ENCODE measurements around the gene ATP2B2. TPM values are rescaled to one million over a fixed set of nuclear protein-coding genes. Genes with fewer than 3 reads are reported as not detected.

Gene ATP2B2
- polyA plus RNA-seq, 2 of the 4 experiments (the other 2 are of a cell fraction), result 0.03 to 0.04 TPM

DNA sequence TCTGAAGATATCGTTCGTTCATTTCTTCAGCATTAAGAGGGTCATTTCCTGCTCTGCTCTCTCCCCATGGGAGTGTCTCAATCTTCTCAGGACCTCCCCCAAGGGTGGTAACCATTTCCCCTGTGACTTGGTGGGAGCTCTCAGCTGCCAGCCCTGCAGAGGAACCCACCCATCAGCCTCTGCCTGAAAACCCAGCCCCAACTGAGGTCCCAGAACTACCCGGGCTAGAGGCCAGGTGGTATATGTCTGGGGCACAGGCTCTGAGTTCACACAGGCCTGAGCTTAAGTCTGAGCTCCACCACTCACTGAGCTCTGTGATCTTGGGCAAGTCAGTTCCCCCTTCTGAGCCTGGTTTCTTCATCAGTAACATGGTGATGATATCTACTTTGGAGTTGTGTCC is 10.0 kb upstream of the ATP2B2 start:
- CTCF ChIA-PET, result interaction anchor here (0.9 to 1.4 kb wide), 2 partner anchors 8 to 19 kb away, joined by 3 read pairs; no protein-coding TSS in a partner anchor

DNA sequence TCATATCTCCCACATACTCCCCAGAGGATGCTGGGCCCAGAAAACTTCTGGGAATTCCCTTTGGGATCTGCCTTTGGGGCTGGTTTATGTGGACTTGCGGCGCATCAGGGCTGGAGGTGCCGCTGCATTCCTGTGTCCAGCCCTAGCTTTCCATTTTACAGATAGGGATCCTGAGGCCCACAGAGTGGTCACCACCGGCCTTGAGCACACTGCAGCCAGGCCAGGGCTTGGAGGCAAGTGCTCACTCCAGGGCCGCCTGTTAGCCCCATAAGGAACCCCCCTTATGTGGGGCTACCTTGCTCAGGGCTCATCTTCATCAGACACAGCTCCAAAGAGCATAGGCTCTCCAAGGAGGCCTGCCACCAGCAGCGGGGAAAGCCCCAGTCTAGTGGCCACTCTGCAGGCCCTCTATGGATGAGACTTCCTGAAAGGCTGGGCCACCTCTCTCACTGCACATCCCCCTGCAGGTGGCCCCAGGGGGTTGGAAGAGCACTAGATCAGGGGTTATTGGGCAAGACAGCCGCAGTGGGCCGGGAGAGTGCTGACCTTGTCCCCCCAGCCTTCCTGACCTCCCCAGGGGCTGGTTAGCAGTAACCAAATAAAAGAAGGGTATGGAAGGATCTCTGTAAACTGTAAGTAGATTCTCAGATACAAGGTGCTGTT is 9.2 kb upstream of the ATP2B2 start:
- ChIA-PET CTCF (interaction anchor here (0.5 to 1.4 kb wide), 2 partner anchors 9 to 24 kb away, joined by 3 read pairs; no protein-coding TSS in a partner anchor), POLR2A (no interaction called here)
- no peaks in the 10 kb centered on the region for H3K9me3 ChIP-seq
- H3K4me2 ChIP-seq, result no peak overlapping the region
- 55% methylated on average over 5 of the region's 8 CpGs for WGBS (ENCODE audit: missing lambda C conversion rate)
- no peak overlapping the region for H3K4me3 ChIP-seq
- peaks cover 9% of the 10 kb centered on the region; the same call in 2 of the 3 replicates for H3K4me1 ChIP-seq
- FAIRE-seq, result no peak
- no peak overlapping the region for H3K27ac ChIP-seq
- no peak for ATAC-seq
- TF ChIP-seq ZFP36 (IDR thresholded peaks at IDR 0.05; ENCODE audit: borderline replicate concordance, partially characterized antibody) (no peak), RAD21 (conservative IDR thresholded peaks at IDR 0.05 in 1 of 2, IDR thresholded peaks at IDR 0.05 in 1 of 2) (no peak), NFE2L2 (conservative IDR thresholded peaks at IDR 0.05; ENCODE audit: low read length) (no peak), RARB (CRISPR knock-in tag; IDR thresholded peaks at IDR 0.05) (no peak), NPAS2 (CRISPR knock-in tag; IDR thresholded peaks at IDR 0.05; ENCODE audit: borderline replicate concordance) (no peak), KDM5A (IDR thresholded peaks at IDR 0.05) (no peak), ESRRA (IDR thresholded peaks at IDR 0.05; ENCODE audit: borderline replicate concordance, low read length) (no peak), CBX8 (IDR thresholded peaks at IDR 0.05) (no peak), FOXS1 (CRISPR knock-in tag; IDR thresholded peaks at IDR 0.05) (no peak), EP300 (IDR thresholded peaks at IDR 0.05) (no peak), MAZ (IDR thresholded peaks at IDR 0.05; ENCODE audit: borderline replicate concordance, low read depth, low read length) (no peak), CHD2 (IDR thresholded peaks at IDR 0.05; ENCODE audit: low read length, partially characterized antibody) (no peak), CBX2 (IDR thresholded peaks at IDR 0.05; ENCODE audit: borderline replicate concordance, low read depth) (no peak), HOXB5 (CRISPR knock-in tag; IDR thresholded peaks at IDR 0.05) (no peak), CHD4 (IDR thresholded peaks at IDR 0.05; ENCODE audit: borderline replicate concordance) (no peak), JUN (IDR thresholded peaks at IDR 0.05) (no peak), ZC3H11A (IDR thresholded peaks at IDR 0.05) (no peak), HOXA7 (CRISPR knock-in tag; IDR thresholded peaks at IDR 0.05) (no peak)
- TF ChIP-seq, protein P1, sequence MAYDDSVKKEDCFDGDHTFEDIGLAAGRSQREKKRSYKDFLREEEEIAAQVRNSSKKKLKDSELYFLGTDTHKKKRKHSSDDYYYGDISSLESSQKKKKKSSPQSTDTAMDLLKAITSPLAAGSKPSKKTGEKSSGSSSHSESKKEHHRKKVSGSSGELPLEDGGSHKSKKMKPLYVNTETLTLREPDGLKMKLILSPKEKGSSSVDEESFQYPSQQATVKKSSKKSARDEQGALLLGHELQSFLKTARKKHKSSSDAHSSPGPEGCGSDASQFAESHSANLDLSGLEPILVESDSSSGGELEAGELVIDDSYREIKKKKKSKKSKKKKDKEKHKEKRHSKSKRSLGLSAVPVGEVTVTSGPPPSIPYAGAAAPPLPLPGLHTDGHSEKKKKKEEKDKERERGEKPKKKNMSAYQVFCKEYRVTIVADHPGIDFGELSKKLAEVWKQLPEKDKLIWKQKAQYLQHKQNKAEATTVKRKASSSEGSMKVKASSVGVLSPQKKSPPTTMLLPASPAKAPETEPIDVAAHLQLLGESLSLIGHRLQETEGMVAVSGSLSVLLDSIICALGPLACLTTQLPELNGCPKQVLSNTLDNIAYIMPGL (CRISPR knock-in tag; IDR thresholded peaks at IDR 0.05; ENCODE audit: borderline replicate concordance), result no peak
- TF ChIP-seq, protein P2, sequence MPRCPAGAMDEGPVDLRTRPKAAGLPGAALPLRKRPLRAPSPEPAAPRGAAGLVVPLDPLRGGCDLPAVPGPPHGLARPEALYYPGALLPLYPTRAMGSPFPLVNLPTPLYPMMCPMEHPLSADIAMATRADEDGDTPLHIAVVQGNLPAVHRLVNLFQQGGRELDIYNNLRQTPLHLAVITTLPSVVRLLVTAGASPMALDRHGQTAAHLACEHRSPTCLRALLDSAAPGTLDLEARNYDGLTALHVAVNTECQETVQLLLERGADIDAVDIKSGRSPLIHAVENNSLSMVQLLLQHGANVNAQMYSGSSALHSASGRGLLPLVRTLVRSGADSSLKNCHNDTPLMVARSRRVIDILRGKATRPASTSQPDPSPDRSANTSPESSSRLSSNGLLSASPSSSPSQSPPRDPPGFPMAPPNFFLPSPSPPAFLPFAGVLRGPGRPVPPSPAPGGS (IDR thresholded peaks at IDR 0.05), result no peak
- DNase-seq (ENCODE audit: low read depth in 1 of 2, low spot score in 1 of 2), result no peak

More for the DNA sequence above, 10.0 kb upstream of the ATP2B2 start:
- Histone ChIP-seq H3K4me2 (no peak overlapping the region), H3K27ac (no peak overlapping the region), H3K4me1 (peaks cover 9% of the 10 kb centered on the region; the same call in 2 of the 3 replicates), H3K9me3 (no peaks in the 10 kb centered on the region), H3K4me3 (no peak overlapping the region)
- FAIRE-seq (no peak), DNase-seq (ENCODE audit: low read depth in 1 of 2, low spot score in 1 of 2) (no peak), ATAC-seq (no peak)
- TF ChIP-seq TP53 (CRISPR knock-in tag; IDR thresholded peaks at IDR 0.05), result no peak
- TF ChIP-seq, protein P3, sequence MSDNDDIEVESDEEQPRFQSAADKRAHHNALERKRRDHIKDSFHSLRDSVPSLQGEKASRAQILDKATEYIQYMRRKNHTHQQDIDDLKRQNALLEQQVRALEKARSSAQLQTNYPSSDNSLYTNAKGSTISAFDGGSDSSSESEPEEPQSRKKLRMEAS (IDR thresholded peaks at IDR 0.05), result no peak
- TF ChIP-seq ZFP36 (IDR thresholded peaks at IDR 0.05; ENCODE audit: borderline replicate concordance, partially characterized antibody), result no peak
- no peak for TF ChIP-seq SMC3 (IDR thresholded peaks at IDR 0.05)
- TF ChIP-seq HOXB5 (CRISPR knock-in tag; IDR thresholded peaks at IDR 0.05), result no peak
- no peak for TF ChIP-seq NR3C1 (IDR thresholded peaks at IDR 0.05)
- TF ChIP-seq ESRRA (IDR thresholded peaks at IDR 0.05; ENCODE audit: borderline replicate concordance, low read length), result no peak
- TF ChIP-seq TFCP2L1 (CRISPR knock-in tag; IDR thresholded peaks at IDR 0.05), result no peak
- TF ChIP-seq PHF8 (IDR thresholded peaks at IDR 0.05; ENCODE audit: borderline replicate concordance, low read depth), result no peak
- 59% methylated on average over 3 of the region's 3 CpGs for WGBS (ENCODE audit: missing lambda C conversion rate)
- POLR2A ChIA-PET, result no interaction called here
